ENCODE measurements around the gene PAEP. TPM values are rescaled to one million over a fixed set of nuclear protein-coding genes. Genes with fewer than 3 reads are reported as not detected.

The PAEP gene
- total RNA-seq, 1 donor from 2014 or later: not detected

GRCh38 chr9:135610290-135611141, 49.0 kb downstream of the PAEP start:
- Mint-ChIP-seq H3K27me3 (ENCODE audit: low read depth) (peaks cover 12% of the 10 kb centered on the region), H3K4me3 (ENCODE audit: unreplicated experiment) (no peak overlapping the region), H3K9me3 (ENCODE audit: low read depth) (no peaks in the 10 kb centered on the region), H3K36me3 (ENCODE audit: low read depth) (no peaks in the 10 kb centered on the region), H3K4me1 (ENCODE audit: low read depth) (no peaks in the 10 kb centered on the region), H3K27ac (ENCODE audit: unreplicated experiment) (no peak overlapping the region)
- DNase-seq (ENCODE audit: low spot score): no peak
- TF ChIP-seq CTCF (IDR thresholded peaks at IDR 0.05): no peak

- Mint-ChIP-seq H3K4me3 (ENCODE audit: unreplicated experiment) (no peak overlapping the region), H3K36me3 (ENCODE audit: low read depth) (no peaks in the 10 kb centered on the region), H3K27me3 (ENCODE audit: low read depth) (peaks cover 16% of the 10 kb centered on the region), H3K4me1 (ENCODE audit: low read depth) (no peaks in the 10 kb centered on the region), H3K27ac (ENCODE audit: unreplicated experiment) (no peak overlapping the region), H3K9me3 (ENCODE audit: low read depth) (no peaks in the 10 kb centered on the region)
- no peak for DNase-seq (ENCODE audit: low spot score)
- TF ChIP-seq CTCF (IDR thresholded peaks at IDR 0.05): no peak
These were observed 49.8 kb downstream of the PAEP start for GRCh38 chr9:135611142-135611874.

- Mint-ChIP-seq H3K9me3 (ENCODE audit: low read depth) (no peaks in the 10 kb centered on the region), H3K36me3 (ENCODE audit: low read depth) (no peaks in the 10 kb centered on the region), H3K4me1 (ENCODE audit: low read depth) (no peaks in the 10 kb centered on the region), H3K27ac (ENCODE audit: unreplicated experiment) (no peak overlapping the region), H3K27me3 (ENCODE audit: low read depth) (peaks cover 16% of the 10 kb centered on the region), H3K4me3 (ENCODE audit: unreplicated experiment) (no peak overlapping the region)
- no peak for TF ChIP-seq CTCF (IDR thresholded peaks at IDR 0.05)
- DNase-seq (ENCODE audit: low spot score): no peak
These were observed 50.3 kb downstream of the PAEP start for GRCh38 chr9:135611875-135612209.

GRCh38 chr9:135612437-135612836, 50.9 kb downstream of the PAEP start:
- Mint-ChIP-seq H3K27me3 (ENCODE audit: low read depth) (peaks cover 16% of the 10 kb centered on the region), H3K9me3 (ENCODE audit: low read depth) (no peaks in the 10 kb centered on the region), H3K4me3 (ENCODE audit: unreplicated experiment) (no peak overlapping the region), H3K4me1 (ENCODE audit: low read depth) (no peaks in the 10 kb centered on the region), H3K36me3 (ENCODE audit: low read depth) (no peaks in the 10 kb centered on the region), H3K27ac (ENCODE audit: unreplicated experiment) (no peak overlapping the region)
- no peak for TF ChIP-seq CTCF (IDR thresholded peaks at IDR 0.05)
- DNase-seq (ENCODE audit: low spot score): peak; percentile 77

GRCh38 chr9:135612981-135613910, 51.7 kb downstream of the PAEP start:
- H3K27ac Mint-ChIP-seq (ENCODE audit: unreplicated experiment): no peak overlapping the region

More at GRCh38 chr9:135612981-135613910, 51.7 kb downstream of the PAEP start:
- H3K27me3 Mint-ChIP-seq (ENCODE audit: low read depth): peaks cover 18% of the 10 kb centered on the region
- TF ChIP-seq CTCF (IDR thresholded peaks at IDR 0.05): no peak
- H3K4me3 Mint-ChIP-seq (ENCODE audit: unreplicated experiment): no peak overlapping the region
- H3K9me3 Mint-ChIP-seq (ENCODE audit: low read depth): no peaks in the 10 kb centered on the region
- DNase-seq (ENCODE audit: low spot score): no peak
- no peaks in the 10 kb centered on the region for H3K4me1 Mint-ChIP-seq (ENCODE audit: low read depth)
- H3K36me3 Mint-ChIP-seq (ENCODE audit: low read depth): no peaks in the 10 kb centered on the region
